CD1c-positive myeloid dendritic cell (primary cell): ENCODE data around the gene CEP44.
"Not testable (repeated sequence)": the region's sequence is repeated elsewhere in the genome, so short reads cannot be mapped to it uniquely, and the experiment has no call there.

Source experiments
- DNase-seq: peaks from one replicate; pipeline ENCODE4 v3.0.0-alpha.2; 2016; ENCODE audit errors: extremely low spot score

CEP44 gene

GRCh38 chr4:174320494-174321199, 36.9 kb downstream of the CEP44 start:
- DNase-seq: no peak

- no peak for DNase-seq
These were observed 40.5 kb downstream of the CEP44 start for GRCh38 chr4:174324236-174324635.

GRCh38 chr4:174324725-174325124, 41.0 kb downstream of the CEP44 start:
- no peak for DNase-seq

- DNase-seq: no peak
These were observed 49.2 kb downstream of the CEP44 start for GRCh38 chr4:174332741-174333493.

GRCh38 chr4:174334628-174335027, 50.9 kb downstream of the CEP44 start:
- no peak for DNase-seq

DNA sequence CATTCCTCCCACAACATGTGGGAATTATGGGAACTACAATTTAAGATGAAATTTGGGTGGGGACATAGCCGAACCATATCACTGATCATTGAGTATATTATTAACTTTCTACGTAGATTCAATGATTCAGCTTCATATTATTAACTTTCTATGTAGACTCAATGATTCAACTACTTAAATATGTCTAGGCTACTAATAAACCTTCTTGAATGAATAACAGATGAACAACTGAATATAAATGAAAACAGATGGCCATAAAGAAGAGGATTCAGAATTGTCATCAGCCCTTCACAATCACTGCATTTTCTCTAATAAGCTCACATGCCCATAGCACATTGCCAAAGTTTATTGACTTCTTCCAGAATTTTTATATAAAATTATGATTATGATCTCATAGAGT, 57.0 kb downstream of the CEP44 start:
- no peak for DNase-seq

GRCh38 chr4:174349156-174349555, 65.4 kb downstream of the CEP44 start:
- no peak for DNase-seq

- no peak for DNase-seq
These were observed 68.5 kb downstream of the CEP44 start for GRCh38 chr4:174352061-174352819.

DNA sequence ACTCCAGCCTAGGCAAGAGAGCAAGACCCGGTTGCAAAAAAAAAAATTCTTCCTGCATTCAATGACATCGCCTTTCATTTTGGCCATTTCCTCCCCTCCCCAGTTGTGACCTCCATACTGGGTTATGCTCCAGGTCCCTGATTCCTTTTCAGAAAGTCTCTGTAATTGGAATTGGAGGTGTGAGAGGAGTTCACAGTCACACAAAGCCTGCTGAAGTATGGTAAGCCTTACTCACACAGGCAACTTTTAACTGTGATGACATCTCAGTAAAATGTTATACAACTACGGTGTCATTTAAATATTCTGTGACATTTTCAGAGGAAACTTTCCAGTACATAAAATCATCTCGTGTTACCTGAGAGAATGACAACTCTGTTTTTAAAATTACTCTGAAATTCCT, 73.6 kb downstream of the CEP44 start:
- no peak for DNase-seq

DNA sequence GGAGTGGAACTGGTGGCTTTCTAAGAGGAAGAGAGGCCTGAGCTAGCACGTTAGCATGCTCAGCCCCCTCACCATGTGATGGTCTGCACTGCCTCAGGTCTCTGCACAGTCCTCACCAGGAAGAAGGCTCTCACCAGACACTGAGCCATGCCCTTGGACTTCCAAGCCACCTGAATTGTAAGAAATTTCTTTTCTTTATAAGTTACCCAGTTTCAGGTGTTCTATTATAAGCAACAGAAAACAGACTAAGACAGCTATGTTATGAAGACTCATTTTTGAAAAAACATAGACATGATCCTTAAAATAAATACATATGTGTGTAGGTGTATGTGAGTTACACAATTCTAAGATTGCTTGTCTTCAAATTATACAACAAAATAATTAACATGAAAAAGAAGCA, 74.7 kb downstream of the CEP44 start:
- no peak for DNase-seq

DNA sequence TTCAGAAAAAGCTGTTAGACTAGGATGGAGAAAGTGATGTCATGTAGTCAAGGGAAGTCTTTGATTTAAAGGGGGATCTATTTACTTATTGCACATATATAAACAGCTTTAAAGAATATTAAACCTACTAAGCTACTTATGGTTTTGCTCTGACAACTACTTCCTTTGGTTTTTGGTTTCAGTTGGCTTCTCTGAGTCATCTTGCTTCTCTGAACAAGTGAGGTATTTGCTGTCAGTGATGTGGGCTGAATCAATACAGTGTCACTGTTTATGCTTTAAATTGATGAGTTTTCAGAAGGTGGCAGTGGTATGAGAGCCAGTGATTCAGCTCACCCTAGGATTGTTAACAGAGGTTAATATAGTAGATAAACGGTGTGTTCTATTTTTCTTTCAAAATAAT, 75.1 kb downstream of the CEP44 start:
- DNase-seq: peak; percentile 5

- no peak for DNase-seq
These were observed 78.6 kb downstream of the CEP44 start for GRCh38 chr4:174362340-174362739.

DNA sequence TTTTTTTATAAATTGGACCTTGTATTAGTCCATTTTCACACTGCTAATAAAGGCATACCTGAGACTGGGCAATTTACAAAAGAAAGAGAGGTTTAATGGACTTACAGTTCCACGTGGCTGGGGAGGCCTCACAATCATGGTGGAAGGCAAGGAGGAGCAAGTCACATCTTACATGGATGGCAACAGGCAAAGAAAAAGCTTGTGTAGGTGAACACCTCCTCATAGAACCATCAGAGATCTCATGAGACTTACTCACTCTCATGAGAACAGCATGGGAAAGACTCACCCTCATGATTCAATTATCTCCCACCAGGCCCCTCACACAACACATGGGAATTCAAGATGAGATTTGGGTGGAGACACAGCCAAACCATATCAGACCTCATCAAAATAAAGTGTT, 80.1 kb downstream of the CEP44 start:
- DNase-seq: not testable (repeated sequence)

GRCh38 chr4:174365018-174365587, 81.4 kb downstream of the CEP44 start:
- peak; percentile 67 for DNase-seq

DNA sequence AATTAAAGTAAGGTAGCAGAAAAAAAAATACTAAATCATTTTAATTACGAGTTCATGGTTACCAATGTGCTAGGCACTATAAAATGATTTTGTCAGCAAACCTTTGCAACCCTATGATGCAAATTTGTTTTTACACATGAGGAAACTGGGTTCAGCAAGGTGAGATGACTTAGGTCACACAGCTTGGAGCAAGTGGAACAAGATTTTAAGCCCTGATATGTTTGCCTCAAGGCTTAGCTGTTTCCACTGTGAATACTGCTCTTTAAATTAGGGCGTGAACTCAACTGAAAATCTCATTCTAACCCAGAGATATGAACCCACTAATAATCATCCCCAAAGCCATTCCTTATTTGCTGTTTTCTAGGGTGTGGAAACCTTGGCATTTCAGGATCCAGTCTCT, 86.3 kb downstream of the CEP44 start:
- no peak for DNase-seq

GRCh38 chr4:174373821-174374220, 90.1 kb downstream of the CEP44 start:
- DNase-seq: no peak

DNA sequence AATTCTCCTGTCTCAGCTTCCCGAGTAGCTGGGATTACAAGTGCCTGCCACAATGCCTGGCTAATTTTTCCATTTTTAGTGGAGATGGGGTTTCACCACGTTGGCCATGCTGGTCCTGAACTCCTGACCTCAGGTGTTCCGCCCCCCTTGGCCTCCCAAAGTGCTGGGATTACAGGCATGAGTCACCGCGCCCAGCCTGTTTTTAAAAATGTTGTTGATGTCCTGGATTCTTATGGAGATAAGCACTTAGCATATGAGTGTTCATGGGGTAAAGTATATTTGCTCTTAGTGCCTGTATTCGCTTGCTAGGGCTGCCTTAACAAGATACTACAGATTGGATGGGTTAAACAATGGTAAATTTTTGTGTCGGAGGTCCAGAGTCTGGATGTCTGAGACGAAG, 91.7 kb downstream of the CEP44 start:
- no peak for DNase-seq

GRCh38 chr4:174377613-174378012, 93.9 kb downstream of the CEP44 start:
- peak; percentile 15 for DNase-seq

GRCh38 chr4:174378951-174379350, 95.2 kb downstream of the CEP44 start:
- DNase-seq: no peak

DNA sequence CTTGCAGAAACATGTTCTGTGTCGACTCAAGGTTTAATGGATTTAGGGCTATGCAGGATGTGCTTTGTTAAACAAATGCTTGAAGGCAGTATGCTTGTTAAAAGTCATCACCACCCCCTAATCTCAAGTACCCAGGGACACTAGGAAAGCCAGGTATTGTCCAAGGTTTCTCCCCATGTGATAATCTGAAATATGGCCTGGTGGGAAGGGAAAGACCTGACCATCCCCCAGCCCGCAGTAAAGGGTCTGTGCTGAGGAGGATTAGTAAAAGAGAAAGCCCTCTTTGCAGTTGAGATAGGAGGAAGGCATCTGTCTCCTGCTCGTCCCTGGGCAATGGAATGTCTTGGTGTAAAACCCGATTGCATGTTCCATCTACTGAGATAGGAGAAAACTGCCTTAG, 96.5 kb downstream of the CEP44 start:
- not testable (repeated sequence) for DNase-seq

DNA sequence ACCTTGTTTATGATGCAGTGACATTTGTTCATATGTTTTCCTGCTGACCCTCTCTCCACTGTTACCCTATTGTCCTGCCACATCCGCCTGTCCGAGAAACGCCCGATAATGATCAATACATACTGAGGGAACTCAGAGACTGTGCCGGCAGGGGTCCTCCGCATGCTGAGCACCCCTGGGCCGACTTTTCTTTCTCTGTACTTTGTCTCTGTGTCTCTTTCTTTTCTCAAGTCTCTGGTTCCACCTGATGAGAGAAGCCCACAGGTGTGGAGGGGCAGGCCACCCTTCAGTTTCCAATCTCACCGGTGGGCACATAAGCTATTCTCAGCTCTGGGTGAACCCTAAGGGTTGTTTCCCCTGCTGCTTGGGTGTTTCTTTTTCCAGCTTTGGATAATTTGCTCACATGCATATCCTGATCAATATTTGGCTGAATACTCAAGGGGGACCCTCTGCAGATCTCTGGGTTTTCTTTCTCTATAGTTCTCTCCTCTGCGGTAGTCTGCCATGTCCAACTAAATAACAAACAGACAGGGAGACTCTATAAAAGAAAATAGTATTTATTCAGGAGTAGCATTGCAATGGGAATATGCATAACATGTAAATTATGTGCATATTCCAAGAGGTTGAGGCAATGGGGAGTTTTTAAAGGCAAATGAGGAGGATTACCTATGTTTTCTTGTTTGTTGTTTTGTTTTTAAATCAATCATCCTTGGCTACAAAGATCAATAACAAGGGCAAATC, 97.2 kb downstream of the CEP44 start:
- DNase-seq: no peak

- no peak for DNase-seq
These were observed 97.7 kb downstream of the CEP44 start for GRCh38 chr4:174381440-174381800.
